ENCODE data around the gene TSPAN14. TPM values are rescaled to one million over a fixed set of nuclear protein-coding genes. Genes with fewer than 3 reads are reported as not detected.

The TSPAN14 gene
- polyA plus RNA-seq, 3 donors: 123 to 160 (median 146) TPM

- peaks cover 5% of the 10 kb centered on the region for H4K20me1 ChIP-seq (ENCODE audit: insufficient read depth, low read length)
- DNase-seq: peak; percentile 71 to 86 (median 73)
- H3K4me1 ChIP-seq (ENCODE audit: control insufficient read depth in 1 of 2, insufficient read depth in 2 of 2, low read length in 2 of 2): peaks cover 56 to 58% of the 10 kb centered on the region in 2 donors
- H3K4me3 Mint-ChIP-seq: peak overlapping the region; percentile 16 to 60
- H3K27ac Mint-ChIP-seq: peak overlapping the region in 4 of 7 donors; percentile 40 to 90 (median 74)
- no peaks in the 10 kb centered on the region for H3K9me3 ChIP-seq (replicated peaks in 1 of 2; ENCODE audit: control insufficient read depth in 1 of 2, insufficient read depth in 1 of 2, low read length in 2 of 2)
- no peak overlapping the region for H3K4me2 ChIP-seq (replicated peaks; ENCODE audit: extremely low read depth, low read length, poor library complexity, severe bottlenecking)
- H3K79me2 ChIP-seq (ENCODE audit: insufficient read depth, low read length): no peaks in the 10 kb centered on the region
- H3K27me3 ChIP-seq (ENCODE audit: control insufficient read depth in 2 of 2, insufficient read depth in 2 of 2, low read length in 2 of 2): no peaks in the 10 kb centered on the region
- H2AFZ ChIP-seq (ENCODE audit: insufficient read depth, low read depth, low read length, poor library complexity, severe bottlenecking): no peak overlapping the region
- peak overlapping the region; percentile 46 for H3K9ac ChIP-seq (ENCODE audit: insufficient read depth, low read length, poor library complexity, severe bottlenecking)
- TF ChIP-seq CTCF (IDR thresholded peaks at IDR 0.05): peak; percentile 53
- H3K27me3 Mint-ChIP-seq (ENCODE audit: low read depth in 3 of 3): no peaks in the 10 kb centered on the region
- WGBS (ENCODE audit: insufficient coverage): 11% methylated on average over 2 of the region's 2 CpGs
- no peak overlapping the region for H3K4me3 ChIP-seq (replicated peaks in 1 of 3; ENCODE audit: low read depth in 2 of 3, low read length in 3 of 3)
- peaks cover 58% of the 10 kb centered on the region for H3K4me1 Mint-ChIP-seq
- peak overlapping the region; percentile 34 to 86 for H3K27ac ChIP-seq (ENCODE audit: low read depth in 1 of 2, low read length in 2 of 2)
- intact Hi-C loops (cut with micrococcal nuclease): no loop called here
- H3K36me3 ChIP-seq (replicated peaks in 1 of 2; ENCODE audit: control insufficient read depth in 1 of 2, insufficient read depth in 2 of 2, low read length in 2 of 2): no peaks in the 10 kb centered on the region
- H3K9me3 Mint-ChIP-seq: peaks cover 0 to 2% (median 0%) of the 10 kb centered on the region in 7 donors
- peaks cover 0 to 2% of the 10 kb centered on the region in 2 donors for H3K36me3 Mint-ChIP-seq
These were observed 76.1 kb downstream of the TSPAN14 start for GRCh38 chr10:80530251-80530650.

- DNase-seq: peak in 1 of 3 donors; percentile 3
- intact Hi-C loops (cut with micrococcal nuclease): no loop called here
- peaks cover 56% of the 10 kb centered on the region for H3K4me1 Mint-ChIP-seq
These were observed 76.7 kb downstream of the TSPAN14 start for GRCh38 chr10:80530816-80531215.

More at GRCh38 chr10:80530816-80531215, 76.7 kb downstream of the TSPAN14 start:
- Histone ChIP-seq H3K36me3 (replicated peaks in 1 of 2; ENCODE audit: control insufficient read depth in 1 of 2, insufficient read depth in 2 of 2, low read length in 2 of 2) (no peaks in the 10 kb centered on the region), H3K27ac (ENCODE audit: low read depth in 1 of 2, low read length in 2 of 2) (no peak overlapping the region), H3K79me2 (ENCODE audit: insufficient read depth, low read length) (no peaks in the 10 kb centered on the region), H3K4me1 (ENCODE audit: control insufficient read depth in 1 of 2, insufficient read depth in 2 of 2, low read length in 2 of 2) (peaks cover 52 to 57% of the 10 kb centered on the region in 2 donors), H3K4me2 (replicated peaks; ENCODE audit: extremely low read depth, low read length, poor library complexity, severe bottlenecking) (no peak overlapping the region), H2AFZ (ENCODE audit: insufficient read depth, low read depth, low read length, poor library complexity, severe bottlenecking) (no peak overlapping the region), H4K20me1 (ENCODE audit: insufficient read depth, low read length) (peaks cover 5% of the 10 kb centered on the region), H3K4me3 (replicated peaks in 1 of 3; ENCODE audit: low read depth in 2 of 3, low read length in 3 of 3) (no peak overlapping the region), H3K9ac (ENCODE audit: insufficient read depth, low read length, poor library complexity, severe bottlenecking) (no peak overlapping the region), H3K9me3 (replicated peaks in 1 of 2; ENCODE audit: control insufficient read depth in 1 of 2, insufficient read depth in 1 of 2, low read length in 2 of 2) (no peaks in the 10 kb centered on the region), H3K27me3 (ENCODE audit: control insufficient read depth in 2 of 2, insufficient read depth in 2 of 2, low read length in 2 of 2) (no peaks in the 10 kb centered on the region)
- Mint-ChIP-seq H3K36me3 (peaks cover 0 to 2% of the 10 kb centered on the region in 2 donors), H3K27me3 (ENCODE audit: low read depth in 3 of 3) (no peaks in the 10 kb centered on the region), H3K4me3 (no peak overlapping the region), H3K9me3 (peaks cover 0 to 2% (median 0%) of the 10 kb centered on the region in 7 donors), H3K27ac (peak overlapping the region in 1 of 7 donors; percentile 16)
- no peak for TF ChIP-seq CTCF (IDR thresholded peaks at IDR 0.05)
- WGBS (ENCODE audit: insufficient coverage): 33% methylated on average over 1 of the region's 2 CpGs

All from CD14-positive monocyte (primary cell).